ENCODE measurements around the gene INSL3. TPM values are rescaled to one million over a fixed set of nuclear protein-coding genes. Genes with fewer than 3 reads are reported as not detected.

Gene INSL3
- total RNA-seq = not detected in 2 replicates

GRCh38 chr19:17821190-17821589 lies at the start of gene INSL3:
Gene INSL3 (minus strand): TSS chr19:17821519. CDS start chr19:17821506, 13 bp downstream.

GRCh38 chr19:17859533-17860330 lies 38.4 kb upstream of the INSL3 start, which contains the start of gene RPL18A:
Gene RPL18A (plus strand): TSS chr19:17859910. CDS start chr19:17859957, 47 bp downstream.

GRCh38 chr19:17847538-17848366 lies 26.4 kb upstream of the INSL3 start, which contains the start of gene JAK3:
Gene JAK3 (minus strand): TSS chr19:17847982. CDS start chr19:17844417, 3,565 bp downstream.

GRCh38 chr19:17794731-17795494 lies 26.4 kb downstream of the INSL3 start, which contains the start of gene B3GNT3:
Gene B3GNT3 (plus strand): TSS chr19:17795138. CDS start chr19:17807808, 12,670 bp downstream.

Small RNAs within 50 kb of the gene (small RNA-seq; reads per million reads assigned to genes)
- not detected for gene SNORA68 (ENCODE audit: low replicate concordance)

Other genes starting within 250 kb of the INSL3 start
- gene UNC13A, start 133.2 kb downstream of the INSL3 start, total RNA-seq = 0.44 and 1.3 TPM in 2 replicates
- 26.7 and 26.8 TPM in 2 replicates for gene MAP1S, start 102.0 kb downstream of the INSL3 start, total RNA-seq
- 0.72 and 1.3 TPM in 2 replicates for gene FCHO1, start 70.0 kb downstream of the INSL3 start, total RNA-seq
- not detected in 2 replicates for gene B3GNT3, start 26.4 kb downstream of the INSL3 start, total RNA-seq
- gene JAK3, start 26.5 kb upstream of the INSL3 start, total RNA-seq = 3.9 and 4.8 TPM in 2 replicates
- gene RPL18A, start 38.4 kb upstream of the INSL3 start, total RNA-seq = 1,284 and 1,800 TPM in 2 replicates
- gene SLC5A5, start 50.4 kb upstream of the INSL3 start, total RNA-seq = not detected in 2 replicates
- 27.5 and 35.2 TPM in 2 replicates for gene CCDC124, start 111.5 kb upstream of the INSL3 start, total RNA-seq
- gene KCNN1, start 145.6 kb upstream of the INSL3 start, total RNA-seq = not detected in 2 replicates
- 4.6 and 8.9 TPM in 2 replicates for gene ARRDC2, start 186.7 kb upstream of the INSL3 start, total RNA-seq